ENCODE results near the gene AKT1.

DNA sequence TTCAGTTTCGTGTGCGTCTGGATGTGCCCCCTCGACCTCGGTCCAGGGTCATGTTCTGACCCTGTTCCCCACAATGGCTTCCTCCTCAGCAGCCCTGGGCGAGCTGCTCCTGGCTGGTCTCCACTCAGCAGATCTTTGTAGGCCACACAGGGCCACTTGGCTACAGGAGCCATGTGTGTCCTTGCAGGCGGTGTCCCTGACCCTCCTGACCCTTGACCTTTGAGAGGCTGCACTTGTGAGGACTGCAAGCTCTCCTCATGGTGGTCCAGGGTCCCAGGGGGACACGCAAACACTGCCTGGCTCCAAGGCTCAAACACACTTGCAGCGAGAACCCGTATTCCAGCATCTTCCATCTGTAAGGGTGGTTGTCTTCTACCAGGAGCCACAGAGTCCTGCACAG, 50.1 kb downstream of the AKT1 start:
- TF ChIP-seq, protein P1, sequence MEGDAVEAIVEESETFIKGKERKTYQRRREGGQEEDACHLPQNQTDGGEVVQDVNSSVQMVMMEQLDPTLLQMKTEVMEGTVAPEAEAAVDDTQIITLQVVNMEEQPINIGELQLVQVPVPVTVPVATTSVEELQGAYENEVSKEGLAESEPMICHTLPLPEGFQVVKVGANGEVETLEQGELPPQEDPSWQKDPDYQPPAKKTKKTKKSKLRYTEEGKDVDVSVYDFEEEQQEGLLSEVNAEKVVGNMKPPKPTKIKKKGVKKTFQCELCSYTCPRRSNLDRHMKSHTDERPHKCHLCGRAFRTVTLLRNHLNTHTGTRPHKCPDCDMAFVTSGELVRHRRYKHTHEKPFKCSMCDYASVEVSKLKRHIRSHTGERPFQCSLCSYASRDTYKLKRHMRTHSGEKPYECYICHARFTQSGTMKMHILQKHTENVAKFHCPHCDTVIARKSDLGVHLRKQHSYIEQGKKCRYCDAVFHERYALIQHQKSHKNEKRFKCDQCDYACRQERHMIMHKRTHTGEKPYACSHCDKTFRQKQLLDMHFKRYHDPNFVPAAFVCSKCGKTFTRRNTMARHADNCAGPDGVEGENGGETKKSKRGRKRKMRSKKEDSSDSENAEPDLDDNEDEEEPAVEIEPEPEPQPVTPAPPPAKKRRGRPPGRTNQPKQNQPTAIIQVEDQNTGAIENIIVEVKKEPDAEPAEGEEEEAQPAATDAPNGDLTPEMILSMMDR (IDR thresholded peaks at IDR 0.05; ENCODE audit: low read depth, low read length) = no peak
- TF ChIP-seq EZH2phosphoT487 (IDR thresholded peaks at IDR 0.05; ENCODE audit: low read depth) = no peak

Measured in OCI-LY3 (cell line).